ENCODE measurements around the gene KIAA0232.

GRCh38 chr4:6855692-6856297, 73.3 kb downstream of the KIAA0232 start:
- TF ChIP-seq CTCF (IDR thresholded peaks at IDR 0.05) (no peak), POLR2A (IDR thresholded peaks at IDR 0.05) (no peak)

Data from right lobe of liver (tissue), 4 donors.